ENCODE results near the gene TNPO1. TPM values are rescaled to one million over a fixed set of nuclear protein-coding genes. Genes with fewer than 3 reads are reported as not detected.

The TNPO1 gene
- total and polyA plus RNA-seq, 2 of the 13 experiments (the other 11 are each of a cell fraction or from before 2014, with no cell fraction given): 26.7 to 123 TPM

- TF ChIP-seq ZNF574 (CRISPR knock-in tag; IDR thresholded peaks at IDR 0.05) (peak; percentile 77), HNRNPK (IDR thresholded peaks at IDR 0.05; ENCODE audit: low read depth, low read length, poor library complexity, severe bottlenecking) (no peak), HDAC6 (IDR thresholded peaks at IDR 0.05; ENCODE audit: low read depth, low read length) (no peak), ZBTB40 (IDR thresholded peaks at IDR 0.05) (no peak), ZBTB40 (CRISPR knock-in tag; IDR thresholded peaks at IDR 0.05) (peak; percentile 79), ZNF878 (CRISPR knock-in tag; IDR thresholded peaks at IDR 0.05) (peak; percentile 74), HIC2 (CRISPR knock-in tag; IDR thresholded peaks at IDR 0.05; ENCODE audit: low read depth) (no peak), GMEB2 (CRISPR knock-in tag; IDR thresholded peaks at IDR 0.05; ENCODE audit: low read depth) (no peak), RNF2 (conservative IDR thresholded peaks at IDR 0.05; ENCODE audit: low read depth) (0 out of 2 replicates have a peak, but pooled peaks have one; percentile 29)
Observed at GRCh38 chr5:72847989-72848473, 31.6 kb downstream of the TNPO1 start (continued).
